HG03571 (cell line): ENCODE results near the gene SH3GL1.

ENCODE experiments used
- ATAC-seq: cut with Tn5 transposase; IDR thresholded peaks from one replicate; pipeline ENCODE4 v1.9.1; 2021; ENCODE audit not compliant: unreplicated experiment

SH3GL1 gene

GRCh38 chr19:4376028-4376670 is 24.2 kb downstream of the SH3GL1 start:
- ATAC-seq: peak; percentile 6

DNA sequence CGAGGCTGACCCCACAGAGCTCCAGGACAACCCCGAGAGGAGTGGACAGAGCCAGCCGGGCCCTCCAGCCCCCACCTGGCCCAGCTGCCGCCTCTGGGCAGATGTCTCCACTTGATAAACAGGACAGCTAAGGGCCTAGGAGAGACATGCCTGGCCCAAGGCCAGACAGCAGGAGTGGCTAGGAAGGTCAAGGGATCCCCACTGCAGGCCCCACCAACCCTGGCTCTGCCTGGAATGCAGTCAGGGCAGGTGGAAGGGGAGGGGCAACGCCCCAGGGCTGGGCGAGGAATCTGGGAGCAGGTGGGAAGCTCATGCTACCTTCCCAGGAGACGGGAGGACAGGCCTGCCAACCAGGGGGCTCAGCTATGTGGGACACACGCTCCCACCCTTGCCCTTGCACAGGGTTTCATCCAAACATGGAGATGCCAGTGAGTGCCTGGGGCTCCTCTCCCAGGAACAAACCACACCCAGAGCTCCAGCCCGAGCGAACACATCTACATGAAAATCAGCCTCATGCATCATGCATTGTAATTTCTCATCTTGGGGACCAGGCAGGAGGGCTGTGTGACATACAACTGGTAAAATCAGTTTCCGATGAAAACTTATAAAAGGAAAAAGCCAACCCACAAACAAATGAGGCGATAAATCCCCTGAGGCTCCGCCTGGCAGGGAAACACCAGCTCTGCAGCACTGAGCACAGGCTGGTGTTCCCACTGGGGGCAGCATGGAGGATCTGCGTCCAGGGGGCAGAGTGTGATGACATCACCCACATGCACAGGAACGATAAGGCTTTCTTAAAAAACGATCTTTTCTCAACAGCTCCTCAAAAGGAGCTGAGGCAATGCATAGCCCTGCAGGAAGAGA is 25.0 kb downstream of the SH3GL1 start:
- ATAC-seq: peak; percentile 50

GRCh38 chr19:4374498-4375163 is 25.7 kb downstream of the SH3GL1 start:
- no peak for ATAC-seq

GRCh38 chr19:4373601-4374497 is 26.5 kb downstream of the SH3GL1 start:
- ATAC-seq: no peak

- ATAC-seq: no peak
Measured at GRCh38 chr19:4373013-4373367, 27.4 kb downstream of the SH3GL1 start.

DNA sequence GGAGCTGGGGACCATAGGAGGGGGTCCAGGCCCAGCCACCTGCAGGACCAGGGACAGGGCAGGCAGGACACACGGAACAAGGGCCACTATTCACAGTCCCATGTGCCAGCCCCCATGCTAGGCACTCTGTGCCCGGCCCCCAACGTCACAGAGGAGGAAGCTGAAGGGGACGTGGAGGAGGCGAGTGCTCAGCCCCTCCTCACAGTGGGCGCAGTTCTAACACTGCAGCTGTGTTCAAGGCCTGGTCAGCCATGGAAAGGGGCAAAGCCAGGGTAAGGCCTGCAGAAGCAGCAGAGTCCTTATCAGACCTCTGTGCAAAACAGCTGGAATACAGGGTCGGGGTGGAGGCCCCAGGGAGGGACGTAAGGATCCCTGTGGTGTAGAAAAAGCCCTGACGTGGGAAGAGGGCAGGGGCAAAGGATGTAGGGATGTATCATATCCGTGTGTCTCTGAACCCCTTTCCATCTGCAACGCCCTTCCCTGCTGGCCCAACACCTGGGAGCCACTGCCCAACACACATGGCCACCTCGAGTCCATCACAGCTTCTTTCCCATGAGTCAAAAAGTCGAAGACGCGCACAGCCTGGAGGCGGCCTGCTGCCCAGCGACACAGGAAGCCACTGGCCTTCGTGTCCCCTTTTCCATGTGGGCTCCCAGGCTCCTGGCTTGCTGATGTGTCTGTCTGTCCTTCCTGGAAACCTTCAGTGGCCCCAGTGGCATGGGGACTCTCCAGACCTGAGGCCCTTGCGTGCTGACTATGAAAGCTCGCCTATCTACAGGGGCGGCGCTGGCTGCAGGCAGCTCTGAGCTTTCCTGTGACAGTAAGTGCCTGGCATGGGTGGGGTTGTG is 28.0 kb downstream of the SH3GL1 start:
- no peak for ATAC-seq

DNA sequence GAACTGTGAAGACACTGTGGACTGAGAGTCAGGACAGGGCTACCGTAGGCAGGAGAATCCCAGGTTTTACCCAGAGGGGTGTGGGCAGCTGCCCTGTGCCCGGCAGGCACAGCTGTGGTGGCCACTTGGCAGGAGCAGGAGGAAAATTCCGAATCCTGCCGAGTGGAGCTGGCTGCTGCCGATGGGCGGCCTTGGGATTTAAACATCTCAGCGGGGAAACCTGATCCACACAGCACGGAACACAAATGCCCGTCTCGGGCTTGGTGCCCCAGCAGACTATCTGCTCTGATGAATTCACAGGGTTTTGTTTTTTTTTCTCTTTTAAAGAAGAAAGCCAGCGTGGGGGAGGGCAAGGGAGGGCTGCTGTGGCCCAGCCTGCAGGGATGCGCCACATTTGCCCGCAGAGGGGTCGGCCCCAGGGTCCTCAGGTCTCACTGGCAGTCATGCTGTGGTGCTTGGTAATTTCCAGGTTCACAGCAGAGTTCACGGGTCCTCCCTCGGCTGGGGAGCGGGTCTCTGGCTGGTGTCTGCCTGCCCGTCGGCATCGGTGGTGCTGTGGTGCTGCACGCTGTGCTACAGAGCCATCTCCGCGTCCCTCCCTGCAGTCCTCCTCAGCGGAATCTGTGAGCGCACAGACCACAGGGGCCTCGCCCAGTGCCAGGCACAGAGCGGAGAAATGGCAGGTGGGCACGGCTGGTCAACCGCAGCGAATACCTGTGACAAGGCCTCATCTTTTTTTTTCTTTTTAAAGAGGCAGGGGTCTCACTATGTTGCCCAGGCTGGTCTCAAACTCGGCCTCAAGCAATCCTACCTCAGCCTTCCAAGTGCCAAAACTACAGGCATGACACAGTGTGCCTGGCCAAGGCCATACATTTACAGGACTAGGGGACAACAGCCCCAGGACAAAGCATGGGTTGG is 28.8 kb downstream of the SH3GL1 start:
- no peak for ATAC-seq

DNA sequence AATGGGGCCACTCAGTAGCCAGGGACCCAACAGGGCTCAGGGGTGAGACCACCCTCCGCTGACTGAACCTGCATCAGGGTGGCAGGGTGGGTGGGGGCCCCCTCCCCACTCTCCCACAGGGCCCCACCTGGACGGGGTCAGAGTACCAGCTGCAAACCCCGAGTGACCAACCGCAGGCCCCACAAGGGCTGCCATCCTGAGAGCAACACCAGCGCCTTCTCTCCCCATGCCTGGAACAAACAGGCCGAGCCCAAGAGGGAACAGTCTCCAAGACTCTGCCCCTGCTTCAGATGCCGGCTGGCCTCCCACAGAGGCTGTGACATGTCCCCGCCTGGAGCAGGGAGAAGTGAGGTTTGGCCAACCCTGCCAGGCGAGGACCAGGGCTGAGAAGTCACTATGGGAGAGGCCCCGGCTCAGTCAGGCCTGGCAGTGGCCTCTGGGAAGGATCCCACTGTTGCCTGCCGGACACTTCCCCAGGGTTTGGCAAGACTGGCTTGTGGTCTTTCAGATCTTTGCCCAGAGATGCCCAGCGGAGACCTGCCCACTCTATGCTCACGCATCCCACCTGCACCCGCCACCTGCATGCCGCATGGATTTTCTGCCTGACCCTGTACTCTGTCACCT is 29.8 kb downstream of the SH3GL1 start:
- ATAC-seq: no peak

DNA sequence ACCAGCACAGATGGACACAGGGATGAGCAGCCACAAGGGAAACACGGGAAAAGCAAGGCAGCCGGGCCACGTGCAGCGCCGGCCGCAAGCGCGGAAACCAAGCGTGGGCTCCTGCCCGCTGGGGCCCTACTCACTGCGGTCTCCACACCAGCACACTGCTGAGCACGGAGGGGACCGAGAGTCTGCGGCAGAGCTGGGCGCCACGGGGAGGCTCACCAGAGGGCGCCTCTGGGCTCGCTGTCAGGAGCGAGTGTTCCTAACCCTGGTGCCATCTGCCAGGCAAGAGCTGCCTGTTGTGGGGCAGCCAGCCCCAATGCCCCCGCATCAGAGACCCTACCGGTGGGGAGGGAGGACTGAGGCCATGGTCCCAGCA is 30.5 kb downstream of the SH3GL1 start:
- ATAC-seq: no peak

DNA sequence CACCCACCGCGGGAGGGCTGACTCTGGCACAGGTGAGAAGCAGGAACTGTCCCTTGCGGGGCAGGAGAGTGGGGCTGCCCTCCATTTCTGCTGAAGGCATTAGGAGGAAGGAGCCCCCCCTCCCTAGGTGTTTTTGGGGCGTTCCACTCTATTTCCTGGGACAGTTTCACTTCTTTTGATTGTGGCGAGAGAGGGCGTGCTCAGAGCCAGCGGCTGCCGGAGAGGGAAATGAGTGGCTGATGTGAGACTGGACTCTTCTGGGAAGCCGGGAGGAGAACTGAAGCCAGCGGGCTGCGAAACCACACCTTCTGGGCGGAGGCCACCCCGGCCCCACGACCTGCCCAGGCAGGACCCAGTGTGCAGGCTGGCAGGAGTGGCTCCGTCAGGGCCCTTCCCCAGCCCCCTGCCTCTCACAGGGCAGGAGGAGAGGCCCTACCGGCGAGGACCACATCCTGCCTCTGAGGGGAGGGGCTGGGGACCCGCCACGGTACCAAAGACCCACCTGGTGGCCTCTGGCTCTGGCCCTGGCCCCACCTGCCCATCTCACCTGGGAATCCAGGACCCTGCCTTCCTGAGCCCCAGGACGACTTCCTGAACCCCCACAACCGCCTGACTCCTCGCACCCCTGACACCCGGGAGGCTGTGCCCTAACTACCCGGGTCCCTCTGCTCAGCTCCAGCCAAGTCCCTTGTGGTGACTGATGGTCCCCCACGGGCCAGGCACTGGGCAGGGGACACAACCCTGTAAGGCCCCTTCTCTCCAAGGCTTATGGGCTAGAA is 31.0 kb downstream of the SH3GL1 start:
- peak; percentile 53 for ATAC-seq

DNA sequence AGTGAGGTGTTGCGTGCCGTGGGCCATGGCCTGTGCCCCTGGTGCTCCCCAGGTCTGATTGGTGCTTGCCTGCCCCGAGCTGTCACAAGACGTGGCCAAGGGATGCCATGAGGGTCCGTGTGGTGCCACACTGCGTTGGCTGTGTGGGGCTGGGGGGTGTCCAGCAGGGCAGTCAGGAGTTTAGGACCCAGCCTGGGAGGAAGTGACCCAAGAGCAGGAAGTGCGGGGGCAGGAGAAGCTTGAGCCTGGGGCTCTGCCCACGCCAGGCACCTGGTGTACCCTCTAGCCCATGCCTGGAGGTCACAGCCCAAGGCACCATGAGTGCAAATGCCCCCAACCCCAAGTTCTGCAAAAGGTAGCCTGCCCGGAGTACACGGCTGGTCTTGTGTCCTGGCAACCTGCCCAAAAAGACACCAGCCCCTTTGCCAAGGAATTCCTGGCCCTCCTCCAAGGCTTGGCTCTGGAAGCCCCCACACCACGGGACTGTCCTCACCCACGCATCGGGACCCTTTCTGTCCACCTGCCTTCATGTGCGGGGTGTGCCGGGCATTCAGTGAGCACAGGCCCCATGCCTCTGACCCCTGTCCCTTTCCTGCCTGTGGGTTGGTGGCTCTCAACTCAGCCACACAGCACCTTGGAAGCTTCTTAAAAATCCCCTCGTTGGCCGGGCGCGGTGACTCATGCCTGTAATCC is 32.1 kb downstream of the SH3GL1 start:
- no peak for ATAC-seq

GRCh38 chr19:4367781-4368127 is 32.6 kb downstream of the SH3GL1 start:
- ATAC-seq: no peak

DNA sequence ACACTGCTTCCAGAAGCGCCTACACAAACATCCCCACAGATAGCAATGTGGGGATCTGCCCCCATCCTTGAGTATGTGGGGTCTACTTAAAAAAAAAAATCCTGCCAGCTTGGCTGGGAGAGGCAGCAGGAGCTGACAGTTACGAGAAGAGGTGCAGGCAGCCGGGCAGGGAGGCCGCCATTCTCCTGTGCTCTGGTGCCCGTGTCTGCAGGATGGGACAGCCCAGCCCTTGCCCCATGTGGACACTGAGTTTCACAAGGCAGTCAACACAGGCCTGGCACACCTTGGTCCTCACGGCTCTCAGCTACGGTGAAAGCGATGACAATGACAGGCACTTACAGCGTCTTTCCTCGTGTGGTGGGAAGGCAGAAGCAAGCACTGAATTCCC is 33.0 kb downstream of the SH3GL1 start:
- ATAC-seq: no peak

GRCh38 chr19:4366666-4367335 is 33.5 kb downstream of the SH3GL1 start:
- ATAC-seq: no peak

DNA sequence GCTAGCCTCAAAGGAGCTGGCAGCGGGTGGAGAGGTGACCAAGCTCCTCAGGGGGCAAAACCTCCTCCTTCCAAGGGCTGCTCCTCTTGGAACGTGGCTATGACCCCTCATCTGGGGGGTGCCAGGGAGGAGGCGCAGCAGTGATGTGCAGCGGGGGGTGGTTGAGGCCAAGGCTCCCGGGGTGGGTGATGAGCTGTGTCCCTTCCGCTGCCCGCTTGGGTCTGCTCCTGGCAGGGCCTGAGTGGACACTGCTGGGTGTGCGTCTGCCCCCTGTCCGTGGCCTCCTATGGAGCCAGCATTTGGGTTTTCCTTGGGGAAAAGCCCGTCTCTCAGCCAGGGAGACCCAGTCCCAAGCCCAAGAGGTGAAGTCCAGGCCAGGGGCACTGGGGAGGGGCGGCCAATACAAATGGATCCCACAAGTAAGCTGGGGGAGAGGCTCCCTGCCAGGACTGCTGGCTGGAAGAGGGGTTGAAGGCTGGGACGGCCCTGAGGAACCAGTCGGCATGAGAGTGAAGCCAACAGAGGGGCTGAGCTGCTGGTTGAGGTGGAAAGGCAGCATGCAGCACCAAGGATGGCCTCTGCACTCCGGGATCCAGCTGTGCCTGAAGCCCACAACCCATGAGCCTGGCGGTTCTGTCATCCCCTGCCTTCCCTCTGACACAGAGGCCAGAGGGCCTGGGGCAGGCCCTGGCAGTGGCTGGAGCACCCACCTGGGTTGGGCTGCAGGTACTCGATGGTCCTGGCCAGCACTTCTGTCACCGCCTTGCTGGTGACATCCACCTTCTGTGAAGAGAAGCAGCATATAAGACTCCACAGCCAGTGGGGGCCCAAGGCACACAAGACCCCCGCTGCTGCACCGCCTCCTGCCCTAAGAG is 34.3 kb downstream of the SH3GL1 start:
- no peak for ATAC-seq

- ATAC-seq: no peak
Measured at GRCh38 chr19:4365341-4365740, 35.0 kb downstream of the SH3GL1 start.
